Measurements from ENCODE around the gene IL4I1. TPM values are rescaled to one million over a fixed set of nuclear protein-coding genes. Genes with fewer than 3 reads are reported as not detected.

IL4I1 gene
- total RNA-seq, 1 experiment from 2014 or later = 0.24 TPM

GRCh38 chr19:49879243-49879963 lies 17.3 kb downstream of the IL4I1 start:
- DNase-seq (ENCODE audit: low read depth) = no peak

- DNase-seq (ENCODE audit: low read depth) = no peak
Observed at GRCh38 chr19:49878744-49879070, 18.0 kb downstream of the IL4I1 start.

GRCh38 chr19:49877879-49878743 lies 18.6 kb downstream of the IL4I1 start:
- peak; percentile 92 for DNase-seq (ENCODE audit: low read depth)

- peak; percentile 100 for DNase-seq (ENCODE audit: low read depth)
Observed at GRCh38 chr19:49877020-49877878, 19.4 kb downstream of the IL4I1 start, which contains the start of the genes AKT1S1 and TBC1D17. Gene AKT1S1 (minus strand): TSS chr19:49877355. CDS start chr19:49873295, 4,060 bp downstream. Gene TBC1D17 (plus strand): TSS chr19:49877702. CDS start chr19:49877724, 22 bp downstream.

DNA sequence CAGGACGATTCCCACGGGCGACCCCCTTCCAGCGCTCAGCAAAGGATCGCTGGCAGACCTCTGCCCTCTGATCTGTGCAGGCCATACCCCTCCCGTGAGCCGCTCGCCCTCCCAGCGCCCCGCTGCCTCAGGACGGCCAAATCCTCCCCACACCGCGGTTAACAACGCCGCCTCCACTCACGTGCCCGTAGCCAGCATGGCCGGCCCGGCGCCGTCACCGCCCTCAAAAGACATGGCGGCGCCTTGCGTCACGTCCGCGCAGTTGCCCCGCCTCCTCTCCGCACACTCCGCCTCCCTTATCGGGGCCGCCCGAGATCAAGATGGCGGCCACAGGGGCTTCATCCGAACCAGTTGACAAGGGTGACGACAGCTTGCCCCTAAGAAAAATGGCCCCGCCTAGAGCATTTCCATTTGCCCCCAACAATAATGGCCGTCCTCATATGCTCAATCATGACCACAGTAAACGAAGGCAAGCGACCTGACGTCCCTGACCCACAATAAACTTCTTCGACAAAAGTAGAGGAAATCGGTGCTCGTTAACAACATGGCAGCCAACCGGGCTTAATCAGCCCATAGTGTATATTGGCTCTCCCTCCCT lies 20.2 kb downstream of the IL4I1 start:
- DNase-seq (ENCODE audit: low read depth) = peak; percentile 97

- peak; percentile 45 for DNase-seq (ENCODE audit: low read depth)
Observed at GRCh38 chr19:49875857-49876421, 20.7 kb downstream of the IL4I1 start.

DNA sequence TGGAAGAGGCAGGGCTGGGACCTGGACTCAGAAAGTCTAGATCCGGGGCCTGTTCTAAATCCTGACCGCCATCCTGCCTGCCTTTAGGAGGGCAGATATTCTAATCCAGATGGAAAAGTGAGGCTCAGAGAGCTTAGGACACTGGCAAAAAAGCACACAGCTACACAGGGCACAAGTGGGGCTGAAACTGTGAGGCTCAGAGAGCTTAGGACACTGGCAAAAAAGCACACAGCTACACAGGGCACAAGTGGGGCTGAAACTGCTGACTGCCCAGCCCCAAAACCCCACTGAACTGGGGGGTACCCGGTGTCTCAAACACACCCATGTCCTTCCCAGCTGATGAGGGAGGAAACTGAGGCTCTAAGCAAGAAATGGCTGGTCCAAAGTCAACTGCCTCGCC lies 21.5 kb downstream of the IL4I1 start:
- no peak for DNase-seq (ENCODE audit: low read depth)

DNA sequence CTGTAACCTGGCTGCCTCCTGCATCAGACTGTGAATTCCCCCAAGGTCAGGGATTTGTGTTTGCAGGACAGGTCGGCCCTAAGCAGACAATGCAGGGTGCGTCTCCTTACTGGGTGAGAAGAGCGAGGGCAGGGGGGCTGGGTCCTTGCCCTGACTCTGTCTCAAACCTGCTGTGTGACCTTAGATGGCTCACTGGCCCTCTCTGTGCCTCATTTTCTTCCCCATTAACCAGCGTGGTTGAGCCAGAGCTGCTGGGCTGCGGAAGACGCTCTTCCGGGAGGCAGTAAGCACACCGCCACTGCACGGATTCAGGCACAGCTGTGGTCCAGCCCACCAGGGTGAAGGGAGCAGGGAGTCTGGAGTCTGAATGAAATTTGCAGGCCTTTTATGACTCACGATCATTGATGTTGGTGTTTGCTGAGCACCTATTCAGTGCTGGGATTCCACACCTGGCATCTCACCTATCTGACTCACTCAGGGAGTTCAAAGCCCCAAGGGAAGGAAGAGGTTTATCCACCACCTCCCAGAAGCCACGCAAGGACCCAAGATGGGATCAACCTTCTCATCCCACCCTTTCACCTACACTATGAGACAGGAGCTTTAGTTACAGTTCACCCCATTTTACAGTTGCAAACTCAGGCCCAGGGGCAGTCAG lies 22.1 kb downstream of the IL4I1 start:
- no peak for DNase-seq (ENCODE audit: low read depth)

GRCh38 chr19:49873834-49874233 lies 22.9 kb downstream of the IL4I1 start:
- DNase-seq (ENCODE audit: low read depth) = no peak

DNA sequence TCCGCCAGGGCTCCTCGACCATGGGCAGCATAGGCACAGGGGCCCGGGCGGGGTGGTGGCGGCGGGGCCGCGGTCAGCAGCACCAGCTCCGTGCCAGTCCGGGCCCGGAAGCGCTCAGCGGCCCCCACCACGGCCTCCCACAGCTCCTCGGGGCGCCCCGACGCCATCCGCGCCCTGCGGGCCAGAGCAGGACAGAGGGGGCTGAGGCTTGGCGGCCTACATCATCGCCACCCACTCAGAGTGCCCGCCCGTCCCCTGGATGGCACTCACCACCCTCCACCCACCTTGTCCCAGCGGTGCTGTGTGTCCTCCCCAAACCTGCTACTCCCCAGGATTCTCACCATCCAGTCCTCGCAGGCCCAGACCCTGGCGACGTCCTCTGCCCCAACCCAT lies 23.6 kb downstream of the IL4I1 start:
- no peak for DNase-seq (ENCODE audit: low read depth)

DNA sequence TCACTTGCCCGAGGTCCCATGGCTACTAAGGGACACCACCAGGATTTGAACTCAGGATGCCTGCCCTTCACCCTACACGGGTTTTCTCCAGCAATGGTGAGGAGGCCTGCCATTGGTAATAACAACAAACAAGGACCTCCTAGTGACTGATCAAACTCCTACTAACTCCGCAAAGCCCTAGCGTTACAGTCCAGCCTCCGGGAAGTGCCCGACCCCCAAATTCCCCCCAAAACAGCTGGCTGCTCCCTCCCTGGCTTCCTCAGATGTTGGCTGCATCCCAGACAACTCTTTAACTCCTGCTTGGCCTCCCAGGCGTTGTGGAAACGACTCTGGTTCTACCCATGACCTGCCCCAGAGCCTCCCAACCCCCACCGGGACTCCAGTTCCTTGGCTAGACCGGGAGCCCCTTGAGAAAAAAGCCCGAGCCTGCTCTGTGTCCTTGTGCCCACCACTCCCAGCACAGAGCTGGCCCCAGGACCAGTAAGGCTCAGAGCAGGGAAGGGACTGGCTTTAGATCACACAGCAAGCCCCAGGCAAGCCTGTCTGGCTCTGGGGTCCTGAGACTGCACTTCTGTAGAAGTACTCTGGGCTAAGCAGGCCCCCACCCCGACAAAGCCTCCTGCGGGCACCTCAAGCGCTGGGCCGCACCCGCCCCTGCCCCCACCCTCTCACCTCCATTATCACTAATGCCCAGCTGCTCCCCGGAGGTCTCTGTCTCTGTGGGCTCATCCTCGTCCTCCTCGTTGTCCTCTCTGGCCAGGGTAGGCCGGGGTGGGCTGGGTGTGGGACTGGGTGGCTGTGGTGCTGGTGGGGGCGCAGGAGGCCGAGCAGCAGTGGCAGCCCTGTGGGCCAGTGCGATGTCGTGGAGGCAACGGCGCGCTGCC lies 24.2 kb downstream of the IL4I1 start:
- DNase-seq (ENCODE audit: low read depth) = no peak

GRCh38 chr19:49871349-49871985 lies 25.2 kb downstream of the IL4I1 start:
- DNase-seq (ENCODE audit: low read depth) = no peak

DNA sequence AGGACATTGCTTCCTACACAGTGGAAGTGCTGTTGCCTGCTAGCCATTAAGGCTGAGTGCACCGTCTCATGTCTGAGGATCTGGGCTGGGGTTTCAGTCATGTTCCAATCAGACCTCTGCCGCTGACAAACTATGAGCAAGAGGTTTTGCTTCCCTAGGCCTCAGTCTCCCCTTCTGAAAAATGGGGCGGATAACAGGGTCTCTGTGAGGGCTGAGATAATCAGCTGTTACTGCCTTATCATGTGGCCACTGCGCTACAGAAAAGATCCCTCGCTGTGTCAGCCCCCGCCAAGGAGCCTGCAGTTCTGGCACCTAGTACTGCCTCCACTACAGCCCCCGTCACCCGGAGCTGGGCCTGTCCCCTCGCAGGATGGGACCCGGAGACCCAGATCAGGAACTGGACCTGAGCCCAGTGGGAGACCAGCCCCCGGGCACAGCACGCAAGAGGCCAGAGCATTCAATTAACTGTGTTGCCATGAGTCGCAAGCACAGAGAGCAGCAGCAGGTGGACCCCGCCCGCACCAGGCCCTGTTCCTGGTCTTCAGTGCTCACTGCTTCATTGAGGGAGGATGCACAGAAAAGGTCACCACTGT lies 26.3 kb downstream of the IL4I1 start:
- no peak for DNase-seq (ENCODE audit: low read depth)

DNA sequence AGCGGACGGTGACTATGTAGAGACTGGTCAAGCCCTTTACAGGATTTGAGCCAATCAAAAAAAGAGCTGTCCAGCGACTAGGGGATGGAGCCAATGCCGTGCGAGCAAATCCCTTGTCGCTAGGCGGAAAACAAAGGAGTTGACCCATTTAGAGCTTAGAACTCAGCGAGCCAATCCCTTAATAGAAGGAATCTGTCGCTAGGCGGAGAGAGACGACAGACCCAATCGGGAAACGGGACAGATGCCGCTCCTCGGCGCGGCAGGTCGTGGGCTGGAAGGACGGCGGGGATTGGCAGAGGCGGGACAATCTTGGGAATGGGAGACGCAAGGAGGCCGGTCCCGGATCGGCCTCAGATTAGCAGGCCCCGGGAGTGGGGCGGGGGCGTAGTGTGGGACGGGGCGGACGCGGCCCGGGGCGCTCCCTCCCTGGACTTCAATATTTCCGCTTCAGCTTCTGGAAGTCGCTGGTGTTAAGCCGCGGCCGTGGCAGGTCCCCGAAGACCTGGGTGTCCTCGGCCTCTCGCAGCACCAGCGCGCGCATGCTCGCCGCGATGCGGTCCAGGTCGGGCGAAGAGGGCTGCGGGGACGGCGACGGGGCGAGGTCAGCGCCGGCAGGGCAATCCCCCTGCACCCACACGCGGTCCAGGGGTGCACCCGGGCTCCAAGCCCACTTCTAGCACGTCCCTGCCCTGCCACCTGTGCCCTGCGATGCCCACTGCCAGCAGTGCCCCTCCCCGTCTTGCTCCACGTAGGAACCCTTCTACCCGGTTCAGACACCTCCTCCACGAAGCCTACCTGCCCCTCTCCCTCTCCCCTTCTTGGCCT lies 27.0 kb downstream of the IL4I1 start:
- peak; percentile 98 for DNase-seq (ENCODE audit: low read depth)

GRCh38 chr19:49869009-49869483 lies 27.6 kb downstream of the IL4I1 start:
- DNase-seq (ENCODE audit: low read depth) = no peak

- peak; percentile 94 for DNase-seq (ENCODE audit: low read depth)
Observed at GRCh38 chr19:49866933-49867782, 29.5 kb downstream of the IL4I1 start, which contains the start of gene PNKP. Gene PNKP (minus strand): TSS chr19:49867576. CDS start chr19:49867204, 372 bp downstream.

All from HT1080 (cell line).